ENCODE results near the gene RNF207. TPM values are rescaled to one million over a fixed set of nuclear protein-coding genes. Genes with fewer than 3 reads are reported as not detected.

The RNF207 gene
- total RNA-seq, 2 donors from 2014 or later = 45.7 to 47.4 TPM

DNA sequence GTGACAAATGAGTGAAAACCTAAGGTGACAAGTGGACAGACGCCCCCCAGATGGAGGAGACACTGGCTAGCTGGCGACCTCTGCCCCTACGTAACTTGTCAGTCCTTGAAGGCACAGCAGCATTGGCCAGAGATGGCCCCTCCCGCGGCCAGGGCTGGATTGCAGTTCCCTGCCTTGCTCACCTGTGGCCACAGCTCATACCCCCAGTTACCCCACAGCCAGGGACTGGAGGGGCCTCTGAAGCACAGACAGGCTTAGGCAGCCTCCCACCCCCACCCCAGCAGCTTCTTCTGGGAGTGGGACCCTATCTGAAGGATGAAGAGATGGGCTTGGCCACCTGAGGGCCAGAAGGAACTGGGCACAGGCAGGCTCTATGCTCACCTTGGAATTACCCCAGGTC, 41.7 kb downstream of the RNF207 start:
- Histone ChIP-seq H3K36me3 (no peaks in the 10 kb centered on the region), H3K9me3 (no peaks in the 10 kb centered on the region), H3K4me3 (no peak overlapping the region), H3K27me3 (replicated peaks; ENCODE audit: insufficient read depth) (peaks cover 30% of the 10 kb centered on the region), H3K27ac (no peak overlapping the region), H3K4me1 (replicated peaks) (peaks cover 6% of the 10 kb centered on the region)
- no peak for DNase-seq (ENCODE audit: low spot score)
- TF ChIP-seq POLR2A (IDR thresholded peaks at IDR 0.05) (no peak), POLR2AphosphoS5 (IDR thresholded peaks at IDR 0.05) (no peak)
- TF ChIP-seq, protein P1, sequence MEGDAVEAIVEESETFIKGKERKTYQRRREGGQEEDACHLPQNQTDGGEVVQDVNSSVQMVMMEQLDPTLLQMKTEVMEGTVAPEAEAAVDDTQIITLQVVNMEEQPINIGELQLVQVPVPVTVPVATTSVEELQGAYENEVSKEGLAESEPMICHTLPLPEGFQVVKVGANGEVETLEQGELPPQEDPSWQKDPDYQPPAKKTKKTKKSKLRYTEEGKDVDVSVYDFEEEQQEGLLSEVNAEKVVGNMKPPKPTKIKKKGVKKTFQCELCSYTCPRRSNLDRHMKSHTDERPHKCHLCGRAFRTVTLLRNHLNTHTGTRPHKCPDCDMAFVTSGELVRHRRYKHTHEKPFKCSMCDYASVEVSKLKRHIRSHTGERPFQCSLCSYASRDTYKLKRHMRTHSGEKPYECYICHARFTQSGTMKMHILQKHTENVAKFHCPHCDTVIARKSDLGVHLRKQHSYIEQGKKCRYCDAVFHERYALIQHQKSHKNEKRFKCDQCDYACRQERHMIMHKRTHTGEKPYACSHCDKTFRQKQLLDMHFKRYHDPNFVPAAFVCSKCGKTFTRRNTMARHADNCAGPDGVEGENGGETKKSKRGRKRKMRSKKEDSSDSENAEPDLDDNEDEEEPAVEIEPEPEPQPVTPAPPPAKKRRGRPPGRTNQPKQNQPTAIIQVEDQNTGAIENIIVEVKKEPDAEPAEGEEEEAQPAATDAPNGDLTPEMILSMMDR (IDR thresholded peaks at IDR 0.05) = no peak
- intact Hi-C loops (cut with DNase I) = loop anchor here (2.0 to 5.0 kb wide), 3 partner anchors 95 to 191 kb away; partner anchors contain the start of gene ACOT7
- 66% methylated on average over 5 of the region's 5 CpGs for WGBS

GRCh38 chr1:6248161-6248776, 42.4 kb downstream of the RNF207 start:
- 76% methylated on average over 14 of the region's 14 CpGs for WGBS
- Histone ChIP-seq H3K9me3 (no peaks in the 10 kb centered on the region), H3K4me1 (replicated peaks) (peaks cover 6% of the 10 kb centered on the region), H3K36me3 (no peaks in the 10 kb centered on the region), H3K27ac (no peak overlapping the region), H3K27me3 (replicated peaks; ENCODE audit: insufficient read depth) (peaks cover 25% of the 10 kb centered on the region), H3K4me3 (no peak overlapping the region)
- no peak for DNase-seq (ENCODE audit: low spot score)
- TF ChIP-seq POLR2A (IDR thresholded peaks at IDR 0.05) (no peak), POLR2AphosphoS5 (IDR thresholded peaks at IDR 0.05) (no peak)
- TF ChIP-seq, protein P1 (IDR thresholded peaks at IDR 0.05) = no peak
- intact Hi-C loops (cut with DNase I) = loop anchor here (5.0 kb wide), 1 partner anchor 144 kb away; the partner anchor contains the start of gene ACOT7

- no peak overlapping the region for H3K4me3 ChIP-seq
- peaks cover 6% of the 10 kb centered on the region for H3K4me1 ChIP-seq (replicated peaks)
- TF ChIP-seq POLR2A (IDR thresholded peaks at IDR 0.05) (no peak), POLR2AphosphoS5 (IDR thresholded peaks at IDR 0.05) (no peak)
- H3K27ac ChIP-seq = no peak overlapping the region
- intact Hi-C loops (cut with DNase I) = loop anchor here (5.0 kb wide), 1 partner anchor 143 kb away; the partner anchor contains the start of gene ACOT7
- H3K36me3 ChIP-seq = no peaks in the 10 kb centered on the region
- peaks cover 17% of the 10 kb centered on the region for H3K27me3 ChIP-seq (replicated peaks; ENCODE audit: insufficient read depth)
- no peak for DNase-seq (ENCODE audit: low spot score)
- WGBS = 38% methylated on average over 11 of the region's 96 CpGs
- H3K9me3 ChIP-seq = no peaks in the 10 kb centered on the region
These were observed 43.2 kb downstream of the RNF207 start for GRCh38 chr1:6248932-6249738.

- Histone ChIP-seq H3K36me3 (no peaks in the 10 kb centered on the region), H3K27ac (no peak overlapping the region), H3K4me3 (no peak overlapping the region), H3K4me1 (replicated peaks) (peaks cover 6% of the 10 kb centered on the region), H3K27me3 (replicated peaks; ENCODE audit: insufficient read depth) (peaks cover 11% of the 10 kb centered on the region), H3K9me3 (no peaks in the 10 kb centered on the region)
- TF ChIP-seq POLR2AphosphoS5 (IDR thresholded peaks at IDR 0.05) = no peak
- TF ChIP-seq POLR2A (IDR thresholded peaks at IDR 0.05) = no peak
- TF ChIP-seq, protein P1 (IDR thresholded peaks at IDR 0.05) = no peak
- intact Hi-C loops (cut with DNase I) = loop anchor here (5.0 kb wide), 1 partner anchor 142 kb away; the partner anchor contains the start of gene ACOT7
- no peak for DNase-seq (ENCODE audit: low spot score)
- 22% methylated on average over 46 of the region's 71 CpGs for WGBS
These were observed 44.1 kb downstream of the RNF207 start for GRCh38 chr1:6249739-6250689.
